ENCODE measurements around the gene THAP12.

THAP12 gene

DNA sequence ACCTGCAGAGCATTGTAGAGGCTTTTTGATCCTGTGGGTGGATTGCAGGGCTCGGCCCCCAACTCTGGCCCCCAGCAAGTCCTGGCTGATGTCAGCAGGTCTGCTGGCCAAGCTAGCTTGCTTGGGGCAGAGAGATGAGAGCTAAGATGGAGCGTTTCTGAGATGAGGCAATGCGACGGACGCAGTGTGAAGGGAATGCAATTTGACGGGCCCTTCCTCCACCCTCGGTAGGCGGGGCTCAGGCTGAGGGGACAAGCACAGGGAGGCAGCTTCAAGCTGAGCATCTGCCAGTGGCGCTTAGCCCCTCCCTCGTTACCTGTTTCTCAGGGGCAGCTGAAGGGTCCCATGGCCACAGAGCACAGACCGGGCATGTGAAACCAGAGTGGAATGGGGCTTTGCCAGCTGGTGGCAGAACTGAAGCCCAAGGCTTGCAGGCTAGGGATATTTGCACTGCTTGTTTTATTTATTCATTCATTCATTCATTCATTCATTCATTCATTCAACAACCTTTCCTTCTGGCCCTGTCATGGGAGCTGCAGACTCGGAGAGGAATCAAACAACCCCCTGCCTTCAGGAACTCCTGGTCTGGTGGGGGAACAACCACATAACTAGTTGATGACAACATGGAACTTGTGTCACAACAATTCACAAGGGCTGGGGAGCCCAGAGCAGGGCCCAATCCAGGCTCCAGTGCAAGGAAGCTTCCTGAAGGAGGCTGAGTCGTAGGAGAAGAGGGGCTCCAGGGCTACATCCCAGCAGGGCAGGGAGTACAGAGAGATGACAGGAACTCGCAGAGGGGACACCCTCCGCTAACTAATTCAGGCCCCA is 66.8 kb downstream of the THAP12 start:
- Histone ChIP-seq H3K9me3 (ENCODE audit: insufficient read depth, low read depth, low read length) (no peaks in the 10 kb centered on the region), H3K27me3 (ENCODE audit: insufficient read depth, low read length) (peaks cover 10% of the 10 kb centered on the region; the same call in 1 of the 2 replicates), H3K27ac (ENCODE audit: low read length) (no peak overlapping the region), H3K36me3 (ENCODE audit: insufficient read depth, low read depth, low read length) (no peaks in the 10 kb centered on the region), H3K4me3 (ENCODE audit: low read length) (no peak overlapping the region), H3K4me1 (ENCODE audit: insufficient read depth, low read length) (no peaks in the 10 kb centered on the region), H3K9ac (ENCODE audit: low read depth, low read length) (no peak overlapping the region)

DNA sequence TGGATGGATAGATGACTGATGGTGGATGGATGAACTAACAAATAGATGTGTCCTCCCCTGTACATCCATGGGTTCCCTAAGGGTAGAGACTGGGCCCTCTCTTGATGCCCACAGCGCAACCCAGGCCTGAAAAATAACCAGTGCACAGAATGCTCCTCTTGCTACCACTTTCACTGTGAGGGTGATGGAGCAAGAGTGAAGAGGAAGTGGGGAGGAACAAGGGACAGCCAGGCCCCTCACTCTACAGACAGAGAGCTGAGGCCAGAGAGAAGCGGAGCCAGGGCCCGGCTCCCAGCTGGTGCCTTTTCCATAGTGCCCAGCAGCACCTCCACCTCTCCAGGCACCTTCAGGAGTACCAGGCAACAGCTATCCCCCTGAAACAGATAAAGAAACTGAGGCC is 67.7 kb downstream of the THAP12 start:
- no peaks in the 10 kb centered on the region for H3K4me1 ChIP-seq (ENCODE audit: insufficient read depth, low read length)
- H3K27ac ChIP-seq (ENCODE audit: low read length), result no peak overlapping the region
- H3K27me3 ChIP-seq (ENCODE audit: insufficient read depth, low read length), result peaks cover 7% of the 10 kb centered on the region; the same call in 1 of the 2 replicates
- no peak overlapping the region for H3K9ac ChIP-seq (ENCODE audit: low read depth, low read length)
- no peaks in the 10 kb centered on the region for H3K9me3 ChIP-seq (ENCODE audit: insufficient read depth, low read depth, low read length)
- no peaks in the 10 kb centered on the region for H3K36me3 ChIP-seq (ENCODE audit: insufficient read depth, low read depth, low read length)
- no peak overlapping the region for H3K4me3 ChIP-seq (ENCODE audit: low read length)

DNA sequence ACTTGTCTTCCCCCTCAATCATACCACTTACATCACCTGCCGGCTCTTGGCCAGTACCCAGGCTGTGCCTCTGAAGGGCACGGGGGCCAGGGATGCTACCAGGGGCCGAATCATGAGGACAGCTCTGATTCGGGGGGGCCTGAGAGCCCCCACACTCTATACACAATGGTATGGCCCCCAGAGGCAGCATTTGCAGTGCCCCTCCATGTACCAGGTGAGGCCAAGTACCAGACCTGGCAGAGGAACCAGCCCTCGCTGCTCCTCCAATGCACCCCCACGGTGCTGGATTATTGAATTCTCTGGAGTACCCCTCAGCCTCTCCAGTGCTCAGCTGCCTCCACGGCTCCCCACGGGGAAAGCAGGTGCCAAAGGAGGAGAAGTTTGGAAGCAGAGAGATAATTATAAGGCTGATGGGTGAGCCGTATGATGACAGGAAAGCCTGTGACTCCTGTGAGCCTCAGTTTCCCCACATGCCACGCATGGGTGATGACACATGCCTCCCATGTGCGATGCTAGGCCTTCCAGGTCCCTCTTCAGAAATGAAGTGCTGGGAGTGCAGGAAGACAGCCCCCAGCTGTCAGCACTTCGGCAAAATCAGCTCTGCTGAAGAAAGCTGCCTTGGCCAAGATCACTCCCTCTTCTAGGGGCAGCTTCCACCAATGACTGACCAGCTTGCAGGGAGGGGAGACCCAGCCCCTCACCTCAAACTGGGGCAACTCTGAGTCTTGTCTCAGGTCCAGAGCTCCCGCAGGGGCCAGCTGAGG is 69.9 kb downstream of the THAP12 start:
- H3K4me3 ChIP-seq (ENCODE audit: low read length), result no peak overlapping the region
- H3K27me3 ChIP-seq (ENCODE audit: insufficient read depth, low read length), result peaks cover 7% of the 10 kb centered on the region; the same call in 1 of the 2 replicates
- no peaks in the 10 kb centered on the region for H3K36me3 ChIP-seq (ENCODE audit: insufficient read depth, low read depth, low read length)
- no peak overlapping the region for H3K9ac ChIP-seq (ENCODE audit: low read depth, low read length)
- no peak overlapping the region for H3K27ac ChIP-seq (ENCODE audit: low read length)
- no peaks in the 10 kb centered on the region for H3K4me1 ChIP-seq (ENCODE audit: insufficient read depth, low read length)
- H3K9me3 ChIP-seq (ENCODE audit: insufficient read depth, low read depth, low read length), result no peaks in the 10 kb centered on the region

DNA sequence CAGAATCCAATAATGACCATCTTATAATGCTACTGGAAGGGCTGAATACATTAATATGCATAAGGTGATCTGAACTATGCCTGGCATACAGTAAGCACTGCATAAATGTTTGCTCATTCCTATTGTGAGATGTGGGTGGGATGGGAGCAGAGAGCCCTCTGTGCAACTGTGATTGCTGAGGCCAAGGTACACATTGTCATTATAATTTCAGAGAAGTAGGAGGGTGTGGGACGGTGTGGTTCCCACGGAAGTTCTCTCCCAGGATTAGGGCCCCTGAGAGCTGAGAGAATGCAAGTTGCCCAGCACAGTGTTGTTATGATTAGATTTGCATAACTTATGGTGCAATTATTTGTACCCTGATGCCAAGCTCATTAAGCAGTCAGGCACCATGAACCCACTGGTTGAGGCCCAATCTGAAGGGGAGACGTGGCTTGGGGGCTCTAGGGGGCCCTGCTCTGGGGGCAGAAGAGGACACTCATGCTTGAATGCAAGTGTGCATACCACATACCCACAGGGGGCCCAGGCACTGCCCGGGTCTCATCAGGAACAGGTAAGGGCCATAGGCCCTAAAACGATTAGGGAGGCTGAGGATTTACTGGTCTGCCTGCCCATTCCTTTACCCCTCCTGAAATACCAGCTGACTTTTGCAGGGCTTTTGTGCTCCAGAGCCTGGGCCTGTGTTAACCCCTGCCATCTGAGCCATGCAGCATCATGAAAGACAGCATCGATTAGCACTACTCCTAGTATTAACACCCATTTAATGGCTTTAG is 72.8 kb downstream of the THAP12 start:
- Histone ChIP-seq H3K9me3 (ENCODE audit: insufficient read depth, low read depth, low read length) (no peaks in the 10 kb centered on the region), H3K4me3 (ENCODE audit: low read length) (no peak overlapping the region), H3K9ac (ENCODE audit: low read depth, low read length) (no peak overlapping the region), H3K27me3 (ENCODE audit: insufficient read depth, low read length) (no peaks in the 10 kb centered on the region; the same call in 1 of the 2 replicates), H3K27ac (ENCODE audit: low read length) (no peak overlapping the region), H3K4me1 (ENCODE audit: insufficient read depth, low read length) (no peaks in the 10 kb centered on the region), H3K36me3 (ENCODE audit: insufficient read depth, low read depth, low read length) (no peaks in the 10 kb centered on the region)

DNA sequence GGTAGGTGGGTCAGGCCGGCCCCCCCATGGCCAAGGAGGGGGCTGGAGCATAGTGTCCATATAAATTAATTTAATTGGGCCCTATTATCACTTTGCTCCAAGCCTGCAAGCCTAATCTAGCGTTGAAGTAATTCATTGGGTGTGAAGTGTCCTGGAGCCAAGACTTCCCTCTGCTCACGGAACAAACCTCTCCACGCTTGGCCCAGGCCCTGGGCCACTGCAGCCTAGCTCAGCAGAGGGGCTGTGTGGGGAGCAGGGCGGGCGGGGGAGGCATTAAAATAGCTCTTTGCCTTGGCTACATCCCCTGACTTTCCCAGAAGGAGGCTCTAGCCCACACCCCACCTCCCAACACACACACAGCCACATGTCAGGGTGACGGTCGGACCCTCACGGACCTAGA is 73.5 kb downstream of the THAP12 start:
- no peaks in the 10 kb centered on the region for H3K36me3 ChIP-seq (ENCODE audit: insufficient read depth, low read depth, low read length)
- H3K27ac ChIP-seq (ENCODE audit: low read length), result no peak overlapping the region
- H3K4me3 ChIP-seq (ENCODE audit: low read length), result no peak overlapping the region
- no peak overlapping the region for H3K9ac ChIP-seq (ENCODE audit: low read depth, low read length)
- H3K9me3 ChIP-seq (ENCODE audit: insufficient read depth, low read depth, low read length), result no peaks in the 10 kb centered on the region
- H3K27me3 ChIP-seq (ENCODE audit: insufficient read depth, low read length), result no peaks in the 10 kb centered on the region; the same call in 1 of the 2 replicates
- no peaks in the 10 kb centered on the region for H3K4me1 ChIP-seq (ENCODE audit: insufficient read depth, low read length)

DNA sequence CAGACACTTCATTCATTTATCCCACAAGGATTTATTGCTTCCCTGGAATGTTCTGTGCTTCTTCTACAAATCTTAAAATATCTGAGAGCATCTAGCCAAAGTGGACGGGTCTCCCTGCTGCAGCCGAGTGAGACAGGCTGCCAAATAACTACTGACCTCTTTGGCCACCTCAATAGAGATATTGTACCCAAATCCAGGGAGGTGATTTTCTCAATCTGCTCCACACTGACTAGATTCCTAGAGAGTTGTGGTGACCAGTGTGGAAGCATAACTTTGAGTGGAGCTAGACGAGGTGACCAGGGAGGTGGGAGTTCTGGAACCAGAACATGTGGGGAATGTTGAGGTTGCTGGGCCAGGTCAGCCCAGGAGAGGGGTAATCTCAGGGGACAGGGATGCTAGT is 77.5 kb downstream of the THAP12 start:
- no peak overlapping the region for H3K27ac ChIP-seq (ENCODE audit: low read length)
- H3K4me3 ChIP-seq (ENCODE audit: low read length), result no peak overlapping the region
- no peaks in the 10 kb centered on the region for H3K9me3 ChIP-seq (ENCODE audit: insufficient read depth, low read depth, low read length)
- no peaks in the 10 kb centered on the region for H3K36me3 ChIP-seq (ENCODE audit: insufficient read depth, low read depth, low read length)
- no peaks in the 10 kb centered on the region for H3K27me3 ChIP-seq (ENCODE audit: insufficient read depth, low read length)
- H3K4me1 ChIP-seq (ENCODE audit: insufficient read depth, low read length), result no peaks in the 10 kb centered on the region
- no peak overlapping the region for H3K9ac ChIP-seq (ENCODE audit: low read depth, low read length)

DNA sequence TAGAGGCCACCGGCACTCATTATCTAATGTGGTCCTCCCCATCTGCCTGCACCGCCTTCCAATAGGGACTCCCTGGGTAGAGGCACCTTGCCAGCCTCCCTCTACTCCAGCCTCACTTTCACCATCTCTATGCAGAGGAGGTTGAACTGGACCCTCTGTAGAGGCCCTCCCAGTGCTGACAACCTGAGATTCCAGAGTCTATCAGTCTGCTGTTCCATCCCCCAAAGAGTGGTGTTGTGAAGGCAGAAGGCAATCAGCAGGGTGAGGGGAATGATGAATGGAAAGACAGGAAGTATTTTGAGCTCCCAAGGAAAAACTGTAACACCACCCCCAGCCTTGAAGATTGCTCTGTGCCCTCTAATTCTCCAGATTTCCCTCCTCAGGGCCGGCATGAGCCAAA is 77.9 kb downstream of the THAP12 start:
- Histone ChIP-seq H3K27me3 (ENCODE audit: insufficient read depth, low read length) (no peaks in the 10 kb centered on the region), H3K9me3 (ENCODE audit: insufficient read depth, low read depth, low read length) (no peaks in the 10 kb centered on the region), H3K27ac (ENCODE audit: low read length) (no peak overlapping the region)

More for the DNA sequence above, 77.9 kb downstream of the THAP12 start:
- Histone ChIP-seq H3K4me3 (ENCODE audit: low read length) (no peak overlapping the region), H3K4me1 (ENCODE audit: insufficient read depth, low read length) (no peaks in the 10 kb centered on the region), H3K36me3 (ENCODE audit: insufficient read depth, low read depth, low read length) (no peaks in the 10 kb centered on the region), H3K9ac (ENCODE audit: low read depth, low read length) (no peak overlapping the region)
